ENCODE results near the gene DUSP1. TPM values are rescaled to one million over a fixed set of nuclear protein-coding genes. Genes with fewer than 3 reads are reported as not detected.

The DUSP1 gene, protein sequence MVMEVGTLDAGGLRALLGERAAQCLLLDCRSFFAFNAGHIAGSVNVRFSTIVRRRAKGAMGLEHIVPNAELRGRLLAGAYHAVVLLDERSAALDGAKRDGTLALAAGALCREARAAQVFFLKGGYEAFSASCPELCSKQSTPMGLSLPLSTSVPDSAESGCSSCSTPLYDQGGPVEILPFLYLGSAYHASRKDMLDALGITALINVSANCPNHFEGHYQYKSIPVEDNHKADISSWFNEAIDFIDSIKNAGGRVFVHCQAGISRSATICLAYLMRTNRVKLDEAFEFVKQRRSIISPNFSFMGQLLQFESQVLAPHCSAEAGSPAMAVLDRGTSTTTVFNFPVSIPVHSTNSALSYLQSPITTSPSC
- 41.5 and 80.1 TPM in 2 replicates for total RNA-seq (ENCODE audit: low replicate concordance)

DNA sequence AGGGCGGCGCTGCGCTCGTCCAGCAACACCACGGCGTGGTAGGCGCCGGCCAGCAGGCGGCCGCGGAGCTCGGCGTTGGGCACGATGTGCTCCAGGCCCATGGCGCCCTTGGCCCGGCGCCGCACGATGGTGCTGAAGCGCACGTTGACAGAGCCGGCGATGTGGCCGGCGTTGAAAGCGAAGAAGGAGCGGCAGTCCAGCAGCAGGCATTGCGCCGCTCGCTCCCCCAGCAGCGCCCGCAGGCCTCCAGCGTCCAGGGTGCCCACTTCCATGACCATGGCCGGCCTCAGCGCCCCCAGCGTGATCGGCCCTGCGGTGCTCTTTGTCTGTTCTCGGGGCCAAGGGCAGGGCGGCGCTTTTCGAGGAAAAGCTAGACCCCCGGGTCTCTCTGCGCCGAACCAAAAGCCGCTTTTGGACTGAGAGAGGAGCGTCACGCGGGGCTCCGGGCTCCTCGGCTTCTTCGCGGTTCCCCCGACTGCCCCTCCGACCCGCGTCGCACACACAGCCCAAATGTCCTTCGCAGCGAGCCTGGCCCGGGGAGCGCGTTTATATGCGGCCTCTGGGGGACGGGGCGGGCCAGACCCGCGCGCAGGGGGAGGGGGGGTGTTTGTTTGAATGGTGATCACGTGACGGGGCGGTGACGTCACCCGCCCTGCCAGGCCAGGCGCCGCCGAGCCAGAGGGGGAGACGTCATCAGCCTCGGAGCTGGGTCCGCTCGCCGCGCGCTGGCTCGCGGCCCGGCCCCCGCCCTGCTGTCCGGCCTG is at the start of gene DUSP1:
Gene DUSP1, minus strand, starts transcription at position 521 of the 764 bp plus-strand sequence. Its CDS starts 243 bp downstream, at position 278.

Other genes starting within 250 kb of the DUSP1 start
- 0.30 and 1.1 TPM in 2 replicates for gene NEURL1B, start 129.9 kb downstream of the DUSP1 start, total RNA-seq (ENCODE audit: low replicate concordance)
- 114 and 220 TPM in 2 replicates for gene ERGIC1, start 63.1 kb upstream of the DUSP1 start, total RNA-seq (ENCODE audit: low replicate concordance)
- gene RPL26L1, start 188.2 kb upstream of the DUSP1 start, total RNA-seq (ENCODE audit: low replicate concordance) = 68.8 and 74.6 TPM in 2 replicates
- gene ATP6V0E1, start 212.6 kb upstream of the DUSP1 start, total RNA-seq (ENCODE audit: low replicate concordance) = 266 and 389 TPM in 2 replicates